Measurements from ENCODE around the gene PGLYRP4.

DNA sequence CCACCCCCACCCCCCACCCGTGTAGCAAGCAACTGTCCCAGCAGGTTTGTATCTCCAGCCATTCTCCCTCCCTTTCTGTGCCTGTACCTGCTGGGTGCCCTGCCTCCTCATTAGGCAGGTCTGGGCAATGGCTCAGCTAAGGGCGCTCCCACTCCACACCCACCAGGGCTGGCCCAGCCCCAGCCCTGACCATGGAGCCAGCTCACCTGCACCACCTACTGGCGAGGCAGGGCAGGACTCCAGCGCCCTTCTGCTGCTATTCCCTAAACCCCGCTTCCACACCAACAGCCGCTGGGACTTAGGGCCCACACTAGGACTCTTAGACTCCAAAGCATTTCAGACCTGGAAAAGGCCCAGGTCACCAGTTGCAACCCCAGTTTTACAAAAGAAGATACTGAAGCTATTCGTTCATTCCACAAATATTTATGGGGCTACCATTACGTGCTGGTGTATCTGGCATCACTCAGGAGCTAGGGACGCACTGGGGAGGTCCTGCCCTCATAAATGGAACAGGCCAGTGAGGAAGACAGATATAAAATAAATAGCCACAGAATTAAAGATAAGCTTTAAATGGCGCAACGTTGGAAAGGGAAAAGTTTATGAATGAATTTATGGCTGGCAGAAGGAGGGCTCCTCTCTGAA, 59.9 kb downstream of the PGLYRP4 start:
- TF ChIP-seq, protein P1, sequence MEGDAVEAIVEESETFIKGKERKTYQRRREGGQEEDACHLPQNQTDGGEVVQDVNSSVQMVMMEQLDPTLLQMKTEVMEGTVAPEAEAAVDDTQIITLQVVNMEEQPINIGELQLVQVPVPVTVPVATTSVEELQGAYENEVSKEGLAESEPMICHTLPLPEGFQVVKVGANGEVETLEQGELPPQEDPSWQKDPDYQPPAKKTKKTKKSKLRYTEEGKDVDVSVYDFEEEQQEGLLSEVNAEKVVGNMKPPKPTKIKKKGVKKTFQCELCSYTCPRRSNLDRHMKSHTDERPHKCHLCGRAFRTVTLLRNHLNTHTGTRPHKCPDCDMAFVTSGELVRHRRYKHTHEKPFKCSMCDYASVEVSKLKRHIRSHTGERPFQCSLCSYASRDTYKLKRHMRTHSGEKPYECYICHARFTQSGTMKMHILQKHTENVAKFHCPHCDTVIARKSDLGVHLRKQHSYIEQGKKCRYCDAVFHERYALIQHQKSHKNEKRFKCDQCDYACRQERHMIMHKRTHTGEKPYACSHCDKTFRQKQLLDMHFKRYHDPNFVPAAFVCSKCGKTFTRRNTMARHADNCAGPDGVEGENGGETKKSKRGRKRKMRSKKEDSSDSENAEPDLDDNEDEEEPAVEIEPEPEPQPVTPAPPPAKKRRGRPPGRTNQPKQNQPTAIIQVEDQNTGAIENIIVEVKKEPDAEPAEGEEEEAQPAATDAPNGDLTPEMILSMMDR (IDR thresholded peaks at IDR 0.05) = peak in 1 of 4 experiments; percentile 32
- TF ChIP-seq POLR2AphosphoS5 (IDR thresholded peaks at IDR 0.05) = no peak

Measured in prostate gland (tissue), 2 donors.